Stimulated activated CD8-positive, alpha-beta memory T cell treated with anti-CD3 and anti-CD28 coated beads, Interleukin-7, amount 100 ng/mL, for 1 hour (primary cell): ENCODE data around the gene CLEC17A.
"Not testable (repeated sequence)": the region's sequence is repeated elsewhere in the genome, so short reads cannot be mapped to it uniquely, and the experiment has no call there.

Experiments
- DNase-seq, 2 donors: peaks; one replicate each; pipeline ENCODE4 v3.0.0-alpha.2; 2020; ENCODE audit warnings: low read depth in 2 of 2

The CLEC17A gene

GRCh38 chr19:14582894-14583340 lies at the start of gene CLEC17A:
Gene CLEC17A (plus strand): TSS chr19:14583084. CDS start chr19:14583161, 77 bp downstream.
- no peak for DNase-seq

GRCh38 chr19:14533450-14533849 lies 49.4 kb upstream of the CLEC17A start:
- DNase-seq = no peak

- DNase-seq = no peak
These were observed 45.8 kb upstream of the CLEC17A start for GRCh38 chr19:14536926-14537692.

GRCh38 chr19:14540741-14541525 lies 42.0 kb upstream of the CLEC17A start:
- no peak for DNase-seq

GRCh38 chr19:14541979-14542378 lies 40.9 kb upstream of the CLEC17A start:
- DNase-seq = not testable (repeated sequence)

- DNase-seq = no peak
These were observed 40.1 kb upstream of the CLEC17A start for GRCh38 chr19:14542711-14543328.

GRCh38 chr19:14544047-14544446 lies 38.8 kb upstream of the CLEC17A start:
- DNase-seq = no peak

GRCh38 chr19:14544977-14545715 lies 37.7 kb upstream of the CLEC17A start:
- DNase-seq = no peak

GRCh38 chr19:14545716-14546082 lies 37.2 kb upstream of the CLEC17A start:
- DNase-seq = no peak

- DNase-seq = no peak
These were observed 32.6 kb upstream of the CLEC17A start for GRCh38 chr19:14550201-14550754.

- DNase-seq = peak; percentile 49 to 58
These were observed 31.5 kb upstream of the CLEC17A start for GRCh38 chr19:14551134-14552005.

- not testable (repeated sequence) for DNase-seq
These were observed 30.9 kb upstream of the CLEC17A start for GRCh38 chr19:14552006-14552360.

- no peak for DNase-seq
These were observed 29.6 kb upstream of the CLEC17A start for GRCh38 chr19:14553042-14553938.

- DNase-seq = no peak
These were observed 29.0 kb upstream of the CLEC17A start for GRCh38 chr19:14553939-14554243.

GRCh38 chr19:14554382-14554812 lies 28.5 kb upstream of the CLEC17A start:
- DNase-seq = no peak

- DNase-seq = no peak
These were observed 26.8 kb upstream of the CLEC17A start for GRCh38 chr19:14555918-14556661.

GRCh38 chr19:14556662-14557188 lies 26.2 kb upstream of the CLEC17A start:
- DNase-seq = peak; percentile 49 to 51

GRCh38 chr19:14558370-14559066 lies 24.4 kb upstream of the CLEC17A start:
- DNase-seq = no peak
